LNCAP (cell line): Measurements from ENCODE around the gene SIN3B.

ENCODE experiments used
- CTCF ChIP-seq: fragments of 450-650 bp; IDR thresholded peaks from 2 replicates; pipeline ENCODE4 v1.5.1; 2017; ENCODE audit warnings: mild to moderate bottlenecking

Gene SIN3B

GRCh38 chr19:16872728-16873127, 43.5 kb downstream of the SIN3B start:
- no peak for TF ChIP-seq CTCF

- TF ChIP-seq CTCF = no peak
Observed at GRCh38 chr19:16873594-16873993, 44.4 kb downstream of the SIN3B start.

GRCh38 chr19:16874250-16874977, 45.2 kb downstream of the SIN3B start:
- no peak for TF ChIP-seq CTCF

GRCh38 chr19:16875584-16876555, 46.7 kb downstream of the SIN3B start:
- TF ChIP-seq CTCF = no peak

- no peak for TF ChIP-seq CTCF
Observed at GRCh38 chr19:16876904-16877361, 47.7 kb downstream of the SIN3B start.

GRCh38 chr19:16877581-16877980, 48.4 kb downstream of the SIN3B start:
- TF ChIP-seq CTCF = no peak

GRCh38 chr19:16878181-16878965, 49.2 kb downstream of the SIN3B start:
- TF ChIP-seq CTCF = no peak
